MM.1S (cell line): ENCODE results near the gene PAX8.

Experiments used
- DNase-seq: peaks from one replicate; pipeline ENCODE4 v3.0.0-alpha.2; 2015
- H2AFZ ChIP-seq: fragments of 300-600 bp; sonication (generic); 2 replicates; pipeline ENCODE4 v1.6.0; 2016; ENCODE audit warnings: antibody characterized with exemption, low read length
- H3F3A ChIP-seq: fragments of 300-600 bp; sonication (generic); 2 replicates; pipeline ENCODE4 v1.6.1; 2016; ENCODE audit warnings: mild to moderate bottlenecking, antibody characterized with exemption, low read length, moderate library complexity, mixed read lengths; ENCODE audit not compliant: insufficient read depth
- H3K27ac ChIP-seq: fragments of 300-600 bp; sonication (generic); 2 replicates; pipeline ENCODE4 v1.5.1; 2016; ENCODE audit warnings: mild to moderate bottlenecking, low read length
- H3K27me3 ChIP-seq: fragments of 300-600 bp; sonication (generic); replicated peaks from 2 replicates; pipeline ENCODE4 v1.6.0; 2016; ENCODE audit warnings: low read length; ENCODE audit not compliant: insufficient read depth
- H3K36me3 ChIP-seq: fragments of 300-600 bp; sonication (generic); replicated peaks from 2 replicates; pipeline ENCODE4 v1.6.1; 2016; ENCODE audit warnings: mild to moderate bottlenecking, low read length, mixed read lengths; ENCODE audit not compliant: insufficient read depth
- H3K4me1 ChIP-seq: fragments of 300-600 bp; sonication (generic); 2 replicates; pipeline ENCODE4 v1.6.1; 2016; ENCODE audit warnings: low read length, mixed read lengths
- H3K4me2 ChIP-seq: fragments of 300-600 bp; sonication (generic); 2 replicates; pipeline ENCODE4 v1.6.0; 2016; ENCODE audit warnings: low read depth, low read length
- H3K4me3 ChIP-seq: fragments of 300-600 bp; sonication (generic); 2 replicates; pipeline ENCODE4 v1.5.1; 2016; ENCODE audit warnings: low read length, mixed read lengths
- H3K79me2 ChIP-seq: fragments of 300-600 bp; sonication (generic); 2 replicates; pipeline ENCODE4 v1.6.1; 2016; ENCODE audit warnings: mixed run types, low read length, mixed read lengths
- H3K9ac ChIP-seq: fragments of 300-600 bp; sonication (generic); 2 replicates; pipeline ENCODE4 v1.6.1; 2016; ENCODE audit warnings: low read length, mixed read lengths
- H3K9me2 ChIP-seq: fragments of 300-600 bp; sonication (generic); replicated peaks from 2 replicates; pipeline ENCODE4 v1.6.1; 2016; ENCODE audit warnings: mild to moderate bottlenecking, low read length, mixed read lengths; ENCODE audit not compliant: insufficient read depth
- H3K9me3 ChIP-seq: fragments of 300-600 bp; sonication (generic); replicated peaks from 2 replicates; pipeline ENCODE4 v1.6.1; 2016; ENCODE audit warnings: mild to moderate bottlenecking, low read length, mixed read lengths; ENCODE audit not compliant: insufficient read depth
- H4K20me1 ChIP-seq: fragments of 300-600 bp; sonication (generic); 2 replicates; pipeline ENCODE4 v1.6.1; 2016; ENCODE audit warnings: mild to moderate bottlenecking, low read length, moderate library complexity, mixed read lengths; ENCODE audit not compliant: insufficient read depth
- CTCF ChIP-seq: fragments of 300-600 bp; sonication (generic); IDR thresholded peaks from 2 replicates; pipeline ENCODE4 v1.5.1; 2016; ENCODE audit warnings: antibody characterized with exemption, low read length, mixed read lengths
- EZH2 ChIP-seq: fragments of 300-600 bp; sonication (generic); optimal IDR thresholded peaks from 2 replicates; pipeline ENCODE3; 2017; ENCODE audit warnings: low read depth, mild to moderate bottlenecking, antibody characterized with exemption, low read length, mixed read lengths
- EZH2phosphoT487 ChIP-seq: fragments of 300-600 bp; sonication (generic); IDR thresholded peaks from 2 replicates; pipeline ENCODE4 v1.6.1; 2018; ENCODE audit warnings: antibody characterized with exemption, low read length

PAX8 gene

GRCh38 chr2:113169002-113169530, 109.7 kb downstream of the PAX8 start:
- Histone ChIP-seq H3F3A (peaks cover 5% of the 10 kb centered on the region; the same call in 1 of the 2 replicates), H4K20me1 (no peaks in the 10 kb centered on the region), H3K9me2 (no peaks in the 10 kb centered on the region), H3K27me3 (no peaks in the 10 kb centered on the region), H2AFZ (no peak overlapping the region), H3K27ac (no peak overlapping the region), H3K9me3 (no peaks in the 10 kb centered on the region), H3K79me2 (peaks cover 3% of the 10 kb centered on the region), H3K4me2 (no peak overlapping the region), H3K9ac (no peak overlapping the region), H3K36me3 (no peaks in the 10 kb centered on the region), H3K4me1 (peaks cover 9% of the 10 kb centered on the region), H3K4me3 (no peak overlapping the region)
- no peak for DNase-seq
- TF ChIP-seq EZH2phosphoT487 (no peak), CTCF (no peak), EZH2 (no peak)

GRCh38 chr2:113167962-113168340, 110.8 kb downstream of the PAX8 start:
- TF ChIP-seq EZH2phosphoT487, result no peak
- no peak overlapping the region for H3K4me3 ChIP-seq

GRCh38 chr2:113167115-113167932, 111.4 kb downstream of the PAX8 start:
- Histone ChIP-seq H3K79me2 (no peaks in the 10 kb centered on the region), H3K36me3 (no peaks in the 10 kb centered on the region), H3K27ac (no peak overlapping the region), H2AFZ (no peak overlapping the region), H3K4me1 (no peaks in the 10 kb centered on the region), H3K9ac (no peak overlapping the region), H3K9me3 (no peaks in the 10 kb centered on the region), H3K9me2 (no peaks in the 10 kb centered on the region), H3K27me3 (no peaks in the 10 kb centered on the region), H3F3A (no peaks in the 10 kb centered on the region), H3K4me3 (no peak overlapping the region), H4K20me1 (no peaks in the 10 kb centered on the region), H3K4me2 (no peak overlapping the region)
- no peak for TF ChIP-seq EZH2
- TF ChIP-seq EZH2phosphoT487, result no peak
- TF ChIP-seq CTCF, result no peak
- DNase-seq, result no peak

More at GRCh38 chr2:113167962-113168340, 110.8 kb downstream of the PAX8 start:
- Histone ChIP-seq H3K4me1 (peaks cover 2% of the 10 kb centered on the region), H3K79me2 (no peaks in the 10 kb centered on the region), H2AFZ (no peak overlapping the region), H3K9me3 (no peaks in the 10 kb centered on the region), H3K27ac (no peak overlapping the region), H3K9me2 (no peaks in the 10 kb centered on the region), H3K4me2 (no peak overlapping the region), H4K20me1 (no peaks in the 10 kb centered on the region), H3K27me3 (no peaks in the 10 kb centered on the region), H3K9ac (no peak overlapping the region), H3F3A (no peaks in the 10 kb centered on the region), H3K36me3 (no peaks in the 10 kb centered on the region)
- no peak for DNase-seq

- no peak overlapping the region for H3K4me2 ChIP-seq
- TF ChIP-seq EZH2phosphoT487 (no peak), EZH2 (no peak), CTCF (no peak)
- H2AFZ ChIP-seq, result no peak overlapping the region
- H3F3A ChIP-seq, result no peaks in the 10 kb centered on the region
- no peaks in the 10 kb centered on the region for H3K9me2 ChIP-seq
- no peaks in the 10 kb centered on the region for H3K4me1 ChIP-seq
- H4K20me1 ChIP-seq, result no peaks in the 10 kb centered on the region
- no peak for DNase-seq
- H3K36me3 ChIP-seq, result no peaks in the 10 kb centered on the region
- H3K79me2 ChIP-seq, result no peaks in the 10 kb centered on the region
- H3K27me3 ChIP-seq, result no peaks in the 10 kb centered on the region
- no peak overlapping the region for H3K27ac ChIP-seq
- H3K4me3 ChIP-seq, result no peak overlapping the region
- no peak overlapping the region for H3K9ac ChIP-seq
- H3K9me3 ChIP-seq, result no peaks in the 10 kb centered on the region
Measured at GRCh38 chr2:113166187-113166645, 112.5 kb downstream of the PAX8 start.
